K562 (cell line): ENCODE results near the gene HDAC7. TPM values are rescaled to one million over a fixed set of nuclear protein-coding genes. Genes with fewer than 3 reads are reported as not detected.

Source experiments
- ATAC-seq: fragments of 200-7000 bp; cut with Tn5 transposase; 3 replicates; pipeline ENCODE4 v1.9.1; 2020; ENCODE audit warnings: moderate library complexity
- BruUV-seq: library from RNA; stranded (reverse); fragments of 400-500 nt; replicated peaks from 2 replicates; lab custom pipeline; 2021; lab: Mats Ljungman, UMichigan
- CTCF ChIA-PET: fragments of 300-600 bp; formaldehyde crosslinking; extraction: SDS; loops from one replicate; lab custom pipeline; 2021; ENCODE audit warnings: low intra/inter-chr PET ratio; lab: Yijun Ruan, JAX
- POLR2A ChIA-PET: fragments of 300-600, 350-650 bp; sonication (Branson Sonifier 250); formaldehyde crosslinking; extraction: SDS; loops from one replicate; lab custom pipeline; 2021; ENCODE audit warnings: antibody characterized with exemption, inconsistent platforms; lab: Yijun Ruan, JAX
- DNase-seq, 4 experiments: peaks; one replicate each; pipeline versions ENCODE4 v3.0.0 to v3.0.0-alpha.2; 2011 to 2018; ENCODE audit warnings: low spot score in 3 of 4, mixed read lengths in 3 of 4; ENCODE audit errors: extremely low read depth in 1 of 4
- FAIRE-seq: peaks from 2 replicates; lab custom pipeline; 2011; peaks lifted over from hg19 to GRCh38; lab: Jason Lieb, UNC
- H2AFZ ChIP-seq: 2 replicates; pipeline ENCODE4 v1.6.0; 2011; ENCODE audit warnings: low read depth, low read length, control low read depth, inconsistent platforms
- H3K27ac ChIP-seq: fragments of 200-600 bp; 3 replicates; pipeline ENCODE4 v1.8.0; 2011; ENCODE audit warnings: low read depth, mild to moderate bottlenecking, control low read depth, inconsistent platforms, low read length, moderate library complexity, mixed read lengths; ENCODE audit errors: extremely low read depth
- H3K27me3 ChIP-seq, 2 experiments: fragments of 300-600 bp in 1 of 2; 2 replicates in 1 of 2; 3 replicates in 1 of 2; pipeline versions ENCODE4 v1.6.0 to v1.8.0; 2011; ENCODE audit warnings: inconsistent platforms in 2 of 2, low read length in 2 of 2, mild to moderate bottlenecking in 1 of 2, mixed read lengths in 1 of 2, moderate library complexity in 1 of 2; ENCODE audit not compliant: control insufficient read depth in 2 of 2, insufficient read depth in 2 of 2
- H3K36me3 ChIP-seq: fragments of 300-600 bp; 3 replicates; pipeline ENCODE4 v1.8.0; 2011; ENCODE audit warnings: mild to moderate bottlenecking, low read length, inconsistent platforms; ENCODE audit not compliant: control insufficient read depth, insufficient read depth
- H3K4me1 ChIP-seq, 2 experiments: fragments of 200-600 bp in 1 of 2; replicated peaks in 1 of 2; 2 replicates in 1 of 2; 3 replicates in 1 of 2; pipeline versions ENCODE4 v1.5.1 to v1.8.0; 2011; ENCODE audit warnings: inconsistent platforms in 2 of 2, low read length in 2 of 2, mild to moderate bottlenecking in 1 of 2, mixed read lengths in 1 of 2, moderate library complexity in 1 of 2; ENCODE audit not compliant: control insufficient read depth in 2 of 2, insufficient read depth in 2 of 2
- H3K4me2 ChIP-seq: 2 replicates; pipeline ENCODE4 v1.6.1; 2011; ENCODE audit warnings: low read length, control low read depth, inconsistent platforms, mixed read lengths; ENCODE audit not compliant: insufficient read depth
- H3K4me3 ChIP-seq: fragments of 200-600 bp; sonication (generic), shearing (Covaris generic); 2 replicates; pipeline ENCODE4 v1.5.1; 2016; ENCODE audit warnings: control low read depth, inconsistent platforms
- H3K79me2 ChIP-seq: fragments of 200-600 bp; 3 replicates; pipeline ENCODE4 v1.8.0; 2011; ENCODE audit warnings: low read length, inconsistent platforms; ENCODE audit not compliant: control insufficient read depth, insufficient read depth
- H3K9ac ChIP-seq, 2 experiments: 2 replicates each; pipeline versions ENCODE4 v1.6.0 to v1.6.1; 2011; ENCODE audit warnings: low read depth in 2 of 2, low read length in 2 of 2, control low read depth in 1 of 2, inconsistent platforms in 1 of 2, mild to moderate bottlenecking in 1 of 2, mixed read lengths in 1 of 2; ENCODE audit not compliant: insufficient read depth in 1 of 2
- H3K9me1 ChIP-seq: one replicate; pipeline ENCODE4 v1.6.0; 2011; ENCODE audit warnings: inconsistent platforms, mild to moderate bottlenecking, low read length, moderate library complexity; ENCODE audit not compliant: control insufficient read depth, insufficient read depth
- H3K9me3 ChIP-seq: replicated peaks from 2 replicates; pipeline ENCODE4 v1.5.1; 2011; ENCODE audit warnings: low read depth, low read length, inconsistent platforms; ENCODE audit not compliant: control insufficient read depth, insufficient read depth
- H4K20me1 ChIP-seq: replicated peaks from 2 replicates; pipeline ENCODE4 v1.6.1; 2011; ENCODE audit warnings: low read length, inconsistent platforms, mixed read lengths; ENCODE audit not compliant: control insufficient read depth, insufficient read depth
- BCOR ChIP-seq: fragments of 450-650 bp; IDR thresholded peaks from 2 replicates; pipeline ENCODE4 v1.6.1; 2016
- EZH2 ChIP-seq: IDR thresholded peaks from 2 replicates; pipeline ENCODE4 v1.6.1; 2012; ENCODE audit warnings: low read depth, mild to moderate bottlenecking, inconsistent platforms, low read length, borderline replicate concordance
- ILF3 ChIP-seq: fragments of 450-650 bp; IDR thresholded peaks from 2 replicates; pipeline ENCODE4 v1.6.1; 2018; ENCODE audit warnings: antibody characterized with exemption, mild to moderate bottlenecking, moderate library complexity, borderline replicate concordance
- MAFG ChIP-seq: fragments of 450-650 bp; conservative IDR thresholded peaks from 2 replicates; pipeline ENCODE4 v1.6.1; 2016; ENCODE audit warnings: missing genetic modification characterization, missing compliant biosample characterization
- MEIS2 ChIP-seq: fragments of 450-650 bp; IDR thresholded peaks from 2 replicates; pipeline ENCODE4 v1.6.1; 2014; ENCODE audit warnings: mild to moderate bottlenecking; ENCODE audit not compliant: partially characterized antibody
- MYC ChIP-seq, 2 experiments: fragments of 250-450 bp in 1 of 2; sonication (Bioruptor Pico) in 1 of 2; IDR thresholded peaks; 2 replicates each; pipeline versions ENCODE4 v1.5.1 to v1.6.1; 2012 to 2021; ENCODE audit warnings: low read depth in 2 of 2, borderline replicate concordance in 1 of 2, improper control_type of control experiment in 1 of 2, low read length in 1 of 2, mild to moderate bottlenecking in 1 of 2, moderate library complexity in 1 of 2
- NR3C1 ChIP-seq: sonication (generic); formaldehyde crosslinking; IDR thresholded peaks from 2 replicates; pipeline ENCODE4 v1.8.1; 2022; ENCODE audit warnings: missing genetic modification reagents
- TEAD4 ChIP-seq, 2 experiments: sonication (generic) in 1 of 2; formaldehyde crosslinking in 1 of 2; IDR thresholded peaks; 2 replicates each; pipeline versions ENCODE4 v1.6.1 to v1.8.0; 2012 to 2022; ENCODE audit warnings: borderline replicate concordance in 1 of 2, inconsistent platforms in 1 of 2, low read length in 1 of 2, mild to moderate bottlenecking in 1 of 2, missing genetic modification reagents in 1 of 2
- TOE1 ChIP-seq, 2 experiments: fragments of 450-650 bp in 1 of 2; sonication (generic) in 1 of 2; formaldehyde crosslinking in 1 of 2; IDR thresholded peaks; 2 replicates each; pipeline versions ENCODE4 v1.7.1 to v1.8.0; 2016 to 2022; ENCODE audit warnings: borderline replicate concordance in 2 of 2, mild to moderate bottlenecking in 2 of 2, antibody characterized with exemption in 1 of 2, inconsistent platforms in 1 of 2, low read depth in 1 of 2, missing genetic modification reagents in 1 of 2, moderate library complexity in 1 of 2
- WGBS: fragments of 100-300 bp; shearing (Covaris generic); methylation state at CpG from one replicate; pipeline ENCODE4 v1.1.6; 2016; ENCODE audit warnings: low coverage, mixed read lengths; ENCODE audit not compliant: insufficient coverage; ENCODE audit errors: missing lambda C conversion rate; 5-methylcytosine and 5-hydroxymethylcytosine counted together
- in situ Hi-C: fragments of 300-500 bp; cut with MboI; formaldehyde crosslinking; loops from 4 replicates; pipeline ENCODE4 v1.15.0; 2018; ENCODE audit warnings: inconsistent platforms, mixed read lengths
- intact Hi-C: fragments of 100-400 bp; cut with micrococcal nuclease; formaldehyde crosslinking; loops from 2 replicates; pipeline ENCODE4 v1.14.2; 2022
- polyA plus RNA-seq, 8 experiments: library from polyadenylated mRNA; depleted of rRNA in 4 of 8; stranded (reverse) in 5 of 8; unstranded in 3 of 8; fragments of >200 nt; fragmentation: Nextera tagmentation in 2 of 8; fragmentation: Illumina TruSeq in 1 of 8; extraction: Ambion mirVana in 2 of 8; extraction: Trizol in 1 of 8; gene quantifications; 2 replicates each; pipeline versions ENCODE4 v1.2.1 to v1.2.3, GENCODE V29; 2011 to 2014; ENCODE audit warnings: inconsistent platforms in 1 of 8, missing spikeins in 1 of 8
- total RNA-seq, 7 experiments: library from RNA; depleted of rRNA in 6 of 7; stranded (reverse); fragments of >200 nt in 6 of 7; fragmentation: Illumina TruSeq in 2 of 7; extraction: Trizol in 2 of 7; gene quantifications; 2 replicates each; pipeline versions ENCODE4 v1.2.1 to v1.2.3, GENCODE V29; 2011 to 2021; ENCODE audit warnings: low replicate concordance in 1 of 7
- TF ChIP-seq, protein P1 (sequence below), 2 experiments: fragments of 450-650 bp; IDR thresholded peaks; 2 replicates each; pipeline ENCODE4 v1.6.1; 2016
- TF ChIP-seq, protein P2 (sequence below): sonication (generic); formaldehyde crosslinking; IDR thresholded peaks from 2 replicates; pipeline ENCODE4 v1.8.1; 2023; ENCODE audit warnings: mild to moderate bottlenecking, missing genetic modification reagents

The HDAC7 gene
- total and polyA plus RNA-seq, 9 of the 15 experiments (the other 6 are each of a cell fraction or from before 2014, with no cell fraction given), result 2.5 to 129 (median 31.1) TPM

DNA sequence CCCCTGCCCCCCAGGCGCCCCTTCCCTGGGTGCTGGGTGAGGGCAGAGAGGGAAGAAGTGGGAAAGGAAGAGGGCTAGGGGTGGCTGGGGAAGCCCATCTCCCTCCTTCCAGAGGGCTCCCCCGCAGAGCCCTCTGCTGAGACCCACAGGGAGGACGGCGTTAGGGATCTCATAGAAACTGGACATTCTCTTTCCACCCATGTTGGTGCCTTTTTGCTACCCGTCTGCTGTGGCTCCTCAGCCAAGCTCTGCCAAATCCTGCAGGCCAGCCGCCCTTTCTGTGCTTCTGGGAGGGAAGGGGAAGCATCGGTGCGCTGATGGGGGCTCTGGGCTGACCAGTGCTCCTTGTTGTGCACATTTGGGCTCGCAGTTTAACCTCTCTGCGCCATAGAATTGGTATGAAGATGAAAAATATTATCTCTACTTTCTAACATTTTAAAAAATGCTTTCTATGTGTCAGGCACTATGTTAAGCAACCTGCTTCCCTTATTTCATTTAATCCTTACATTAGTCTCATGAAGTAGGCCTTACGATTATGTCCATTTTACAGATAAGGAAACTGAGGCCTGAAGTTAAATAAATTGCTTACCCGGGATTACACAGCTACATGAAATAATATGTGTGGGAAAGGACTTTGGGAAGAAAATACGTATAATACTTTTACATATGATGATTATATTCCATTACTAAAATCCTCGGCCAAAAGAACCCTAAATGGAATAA, 45.7 kb downstream of the HDAC7 start:
- no peak for FAIRE-seq
- Histone ChIP-seq H3K9me1 (peaks cover 5% of the 10 kb centered on the region), H3K79me2 (peaks cover 60% of the 10 kb centered on the region), H3K27me3 (no peaks in the 10 kb centered on the region), H3K27ac (peak overlapping the region; percentile 92), H3K4me3 (peak overlapping the region; percentile 83), H3K4me2 (peak overlapping the region; percentile 94), H3K36me3 (peaks cover 9% of the 10 kb centered on the region; the same call in 1 of the 3 replicates), H3K9ac (peak overlapping the region; percentile 84 to 95), H3K4me1 (peaks cover 55 to 68% of the 10 kb centered on the region in 2 experiments), H2AFZ (peak overlapping the region; percentile 57), H4K20me1 (peaks cover 3% of the 10 kb centered on the region; the same call in 1 of the 2 replicates), H3K9me3 (no peaks in the 10 kb centered on the region)
- 10% methylated on average over 14 of the region's 14 CpGs for WGBS
- ATAC-seq, result peak; percentile 10
- intact Hi-C loops, result no loop called here
- CTCF ChIA-PET, result interaction anchor here (1.5 to 2.8 kb wide), 2 partner anchors 31 to 68 kb away, joined by 4 to 17 read pairs; partner anchors contain the start of gene RPAP3
- DNase-seq, result peak in 2 of 4 experiments; percentile 37 to 60
- POLR2A ChIA-PET, result interaction anchor here (0.6 to 5.4 kb wide), 3 partner anchors 13 to 41 kb away, joined by 3 to 38 read pairs (median 3); no protein-coding TSS in a partner anchor
- in situ Hi-C loops, result loop anchor here (10.0 kb wide), 1 partner anchor 59 kb away; no protein-coding TSS in a partner anchor
- BruUV-seq, result no TSS peak
- TF ChIP-seq TOE1 (IDR thresholded peaks at IDR 0.05; ENCODE audit: borderline replicate concordance), result no peak
- TF ChIP-seq TOE1 (CRISPR knock-in tag; IDR thresholded peaks at IDR 0.05; ENCODE audit: borderline replicate concordance, low read depth), result no peak
- no peak for TF ChIP-seq TEAD4 (IDR thresholded peaks at IDR 0.05; ENCODE audit: low read length)
- TF ChIP-seq TEAD4 (CRISPR knock-in tag; IDR thresholded peaks at IDR 0.05; ENCODE audit: borderline replicate concordance), result no peak
- TF ChIP-seq BCOR, result peak; percentile 97
- no peak for TF ChIP-seq ILF3
- TF ChIP-seq, protein P1, sequence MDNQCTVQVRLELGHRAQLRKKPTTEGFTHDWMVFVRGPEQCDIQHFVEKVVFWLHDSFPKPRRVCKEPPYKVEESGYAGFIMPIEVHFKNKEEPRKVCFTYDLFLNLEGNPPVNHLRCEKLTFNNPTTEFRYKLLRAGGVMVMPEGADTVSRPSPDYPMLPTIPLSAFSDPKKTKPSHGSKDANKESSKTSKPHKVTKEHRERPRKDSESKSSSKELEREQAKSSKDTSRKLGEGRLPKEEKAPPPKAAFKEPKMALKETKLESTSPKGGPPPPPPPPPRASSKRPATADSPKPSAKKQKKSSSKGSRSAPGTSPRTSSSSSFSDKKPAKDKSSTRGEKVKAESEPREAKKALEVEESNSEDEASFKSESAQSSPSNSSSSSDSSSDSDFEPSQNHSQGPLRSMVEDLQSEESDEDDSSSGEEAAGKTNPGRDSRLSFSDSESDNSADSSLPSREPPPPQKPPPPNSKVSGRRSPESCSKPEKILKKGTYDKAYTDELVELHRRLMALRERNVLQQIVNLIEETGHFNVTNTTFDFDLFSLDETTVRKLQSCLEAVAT (IDR thresholded peaks at IDR 0.05), result peak in 1 of 2 experiments; percentile 1; a peak in 1 of 4 replicates
- TF ChIP-seq EZH2, result no peak
- peak; percentile 4; the same call in 1 of the 2 replicates for TF ChIP-seq NR3C1
- TF ChIP-seq MEIS2, result no peak
- no peak for TF ChIP-seq MAFG (tag)
- TF ChIP-seq MYC (IDR thresholded peaks at IDR 0.05; ENCODE audit: low read depth, low read length), result no peak
- no peak for TF ChIP-seq MYC (CRISPR knock-in tag; IDR thresholded peaks at IDR 0.05; ENCODE audit: borderline replicate concordance, low read depth)
- TF ChIP-seq, protein P2, sequence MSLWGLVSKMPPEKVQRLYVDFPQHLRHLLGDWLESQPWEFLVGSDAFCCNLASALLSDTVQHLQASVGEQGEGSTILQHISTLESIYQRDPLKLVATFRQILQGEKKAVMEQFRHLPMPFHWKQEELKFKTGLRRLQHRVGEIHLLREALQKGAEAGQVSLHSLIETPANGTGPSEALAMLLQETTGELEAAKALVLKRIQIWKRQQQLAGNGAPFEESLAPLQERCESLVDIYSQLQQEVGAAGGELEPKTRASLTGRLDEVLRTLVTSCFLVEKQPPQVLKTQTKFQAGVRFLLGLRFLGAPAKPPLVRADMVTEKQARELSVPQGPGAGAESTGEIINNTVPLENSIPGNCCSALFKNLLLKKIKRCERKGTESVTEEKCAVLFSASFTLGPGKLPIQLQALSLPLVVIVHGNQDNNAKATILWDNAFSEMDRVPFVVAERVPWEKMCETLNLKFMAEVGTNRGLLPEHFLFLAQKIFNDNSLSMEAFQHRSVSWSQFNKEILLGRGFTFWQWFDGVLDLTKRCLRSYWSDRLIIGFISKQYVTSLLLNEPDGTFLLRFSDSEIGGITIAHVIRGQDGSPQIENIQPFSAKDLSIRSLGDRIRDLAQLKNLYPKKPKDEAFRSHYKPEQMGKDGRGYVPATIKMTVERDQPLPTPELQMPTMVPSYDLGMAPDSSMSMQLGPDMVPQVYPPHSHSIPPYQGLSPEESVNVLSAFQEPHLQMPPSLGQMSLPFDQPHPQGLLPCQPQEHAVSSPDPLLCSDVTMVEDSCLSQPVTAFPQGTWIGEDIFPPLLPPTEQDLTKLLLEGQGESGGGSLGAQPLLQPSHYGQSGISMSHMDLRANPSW (CRISPR knock-in tag), result no peak
